ENCODE results near the gene FAM209B. TPM values are rescaled to one million over a fixed set of nuclear protein-coding genes. Genes with fewer than 3 reads are reported as not detected.

FAM209B gene
- total RNA-seq, 2 donors from 2014 or later, result not detected

GRCh38 chr20:56503916-56504315, 29.1 kb upstream of the FAM209B start:
- DNase-seq (no peak), ATAC-seq (no peak)
- intact Hi-C loops (cut with DNase I), result no loop called here
- Histone ChIP-seq H3K4me1 (no peaks in the 10 kb centered on the region), H3K36me3 (replicated peaks in 1 of 2; ENCODE audit: insufficient read depth in 1 of 2, low read depth in 2 of 2) (no peaks in the 10 kb centered on the region), H3K9me3 (no peaks in the 10 kb centered on the region), H3K4me3 (no peak overlapping the region), H3K27ac (no peak overlapping the region), H3K27me3 (no peaks in the 10 kb centered on the region)
- 90 to 92% methylated on average over 7 to 8 of the region's 8 CpGs for WGBS, 2 donors
- no peak for TF ChIP-seq CTCF (IDR thresholded peaks at IDR 0.05)
- no peak for TF ChIP-seq POLR2A (IDR thresholded peaks at IDR 0.05)

GRCh38 chr20:56504373-56505005, 28.6 kb upstream of the FAM209B start:
- TF ChIP-seq CTCF (IDR thresholded peaks at IDR 0.05) (no peak), POLR2A (IDR thresholded peaks at IDR 0.05) (no peak)
- no peak for DNase-seq

GRCh38 chr20:56506103-56506502, 26.9 kb upstream of the FAM209B start:
- WGBS, 2 donors, result 62 to 77% methylated on average over 3 of the region's 3 CpGs
- no peaks in the 10 kb centered on the region for H3K9me3 ChIP-seq
- no peak for TF ChIP-seq CTCF (IDR thresholded peaks at IDR 0.05)
- H3K4me1 ChIP-seq, result no peaks in the 10 kb centered on the region
- DNase-seq (no peak), ATAC-seq (no peak)
- no peaks in the 10 kb centered on the region for H3K27me3 ChIP-seq
- H3K27ac ChIP-seq, result no peak overlapping the region
- H3K4me3 ChIP-seq, result no peak overlapping the region
- no peaks in the 10 kb centered on the region for H3K36me3 ChIP-seq (replicated peaks in 1 of 2; ENCODE audit: insufficient read depth in 1 of 2, low read depth in 2 of 2)
- intact Hi-C loops (cut with DNase I), result no loop called here

More at GRCh38 chr20:56504373-56505005, 28.6 kb upstream of the FAM209B start:
- Histone ChIP-seq H3K9me3 (no peaks in the 10 kb centered on the region), H3K27me3 (no peaks in the 10 kb centered on the region), H3K36me3 (replicated peaks in 1 of 2; ENCODE audit: insufficient read depth in 1 of 2, low read depth in 2 of 2) (no peaks in the 10 kb centered on the region), H3K4me3 (no peak overlapping the region), H3K27ac (no peak overlapping the region), H3K4me1 (no peaks in the 10 kb centered on the region)
- intact Hi-C loops (cut with DNase I), result no loop called here
- WGBS, 2 donors, result 88% methylated on average over 9 of the region's 9 CpGs
- no peak for ATAC-seq

- intact Hi-C loops (cut with DNase I), result no loop called here
- no peaks in the 10 kb centered on the region for H3K27me3 ChIP-seq
- H3K4me1 ChIP-seq, result no peaks in the 10 kb centered on the region
- WGBS, 2 donors, result 94 to 97% methylated on average over 10 of the region's 10 CpGs
- no peaks in the 10 kb centered on the region for H3K9me3 ChIP-seq
- no peak overlapping the region for H3K27ac ChIP-seq
- TF ChIP-seq POLR2A (IDR thresholded peaks at IDR 0.05) (no peak), CTCF (IDR thresholded peaks at IDR 0.05) (no peak)
- no peak for DNase-seq
- H3K4me3 ChIP-seq, result no peak overlapping the region
- ATAC-seq, result no peak
- H3K36me3 ChIP-seq (replicated peaks in 1 of 2; ENCODE audit: insufficient read depth in 1 of 2, low read depth in 2 of 2), result peaks cover 3 to 4% of the 10 kb centered on the region in 2 donors
Observed at GRCh38 chr20:56511926-56512325, 21.1 kb upstream of the FAM209B start.

Data from body of pancreas (tissue), 4 donors.